SU-DHL-6 (cell line): Measurements from ENCODE around the gene JAKMIP1.

ENCODE experiments used
- H2AFZ ChIP-seq: fragments of 200-600 bp; sonication (generic); 2 replicates; pipeline ENCODE4 v1.6.1; 2014; ENCODE audit warnings: low read depth, mild to moderate bottlenecking, moderate library complexity, mixed read lengths, antibody characterized with exemption, low read length; ENCODE audit not compliant: severe bottlenecking
- H3F3A ChIP-seq: fragments of 200-600 bp; shearing (Covaris generic); 2 replicates; pipeline ENCODE4 v1.6.0; 2016; ENCODE audit warnings: antibody characterized with exemption, mild to moderate bottlenecking; ENCODE audit not compliant: insufficient read depth
- H3K27ac ChIP-seq: fragments of 200-600 bp; sonication (generic); 2 replicates; pipeline ENCODE4 v1.5.1; 2016; ENCODE audit warnings: low read depth, mild to moderate bottlenecking, low read length, moderate library complexity, mixed read lengths
- H3K27me3 ChIP-seq: fragments of 200-600 bp; sonication (generic), shearing (Covaris generic); 2 replicates; pipeline ENCODE4 v1.6.0; 2014; ENCODE audit warnings: mild to moderate bottlenecking, low read length
- H3K36me3 ChIP-seq: fragments of 200-600 bp; sonication (generic); 2 replicates; pipeline ENCODE4 v1.6.1; 2014; ENCODE audit warnings: mild to moderate bottlenecking, low read length, mixed read lengths
- H3K4me2 ChIP-seq: fragments of 300-600, 200-600 bp; shearing (Covaris generic), sonication (generic); 2 replicates; pipeline ENCODE4 v1.6.0; 2014; ENCODE audit warnings: low read length, low read depth, mild to moderate bottlenecking; ENCODE audit not compliant: poor library complexity, severe bottlenecking
- H3K4me3 ChIP-seq: fragments of 200-600 bp; sonication (generic); 2 replicates; pipeline ENCODE4 v1.5.1; 2014; ENCODE audit warnings: antibody characterized with exemption, low read length, mild to moderate bottlenecking, mixed read lengths; ENCODE audit not compliant: insufficient read depth, poor library complexity, severe bottlenecking
- H3K79me2 ChIP-seq: fragments of 200-600 bp; sonication (generic); 2 replicates; pipeline ENCODE4 v1.6.1; 2014; ENCODE audit warnings: mild to moderate bottlenecking, low read length, moderate library complexity; ENCODE audit not compliant: insufficient read depth
- H3K9ac ChIP-seq: fragments of 200-600 bp; sonication (generic); 2 replicates; pipeline ENCODE4 v1.7.0; 2014; ENCODE audit warnings: mild to moderate bottlenecking, low read length
- H3K9me2 ChIP-seq: fragments of 200-600 bp; sonication (generic); replicated peaks from 2 replicates; pipeline ENCODE4 v1.6.1; 2014; ENCODE audit warnings: low read length; ENCODE audit not compliant: insufficient read depth
- H3K9me3 ChIP-seq: fragments of 200-600 bp; sonication (generic); 2 replicates; pipeline ENCODE4 v1.6.1; 2014; ENCODE audit warnings: low read length, mixed read lengths; ENCODE audit not compliant: insufficient read depth
- H4K20me1 ChIP-seq: fragments of 200-600 bp; sonication (generic); 2 replicates; pipeline ENCODE4 v1.6.1; 2014; ENCODE audit warnings: low read depth, mild to moderate bottlenecking, antibody characterized with exemption, low read length, moderate library complexity, mixed read lengths
- CTCF ChIP-seq: fragments of 200-600 bp; sonication (generic); IDR thresholded peaks from one replicate; pipeline ENCODE4 v1.5.1; 2017; ENCODE audit warnings: antibody characterized with exemption, mild to moderate bottlenecking, low read length, moderate library complexity; ENCODE audit not compliant: insufficient read depth, poor library complexity, severe bottlenecking
- EZH2phosphoT487 ChIP-seq: fragments of 200-600 bp; sonication (generic), shearing (Covaris generic); conservative IDR thresholded peaks from 2 replicates; pipeline ENCODE4 v1.6.1; 2018; ENCODE audit warnings: mild to moderate bottlenecking, antibody characterized with exemption, low read length, moderate library complexity, mixed read lengths

JAKMIP1 gene

DNA sequence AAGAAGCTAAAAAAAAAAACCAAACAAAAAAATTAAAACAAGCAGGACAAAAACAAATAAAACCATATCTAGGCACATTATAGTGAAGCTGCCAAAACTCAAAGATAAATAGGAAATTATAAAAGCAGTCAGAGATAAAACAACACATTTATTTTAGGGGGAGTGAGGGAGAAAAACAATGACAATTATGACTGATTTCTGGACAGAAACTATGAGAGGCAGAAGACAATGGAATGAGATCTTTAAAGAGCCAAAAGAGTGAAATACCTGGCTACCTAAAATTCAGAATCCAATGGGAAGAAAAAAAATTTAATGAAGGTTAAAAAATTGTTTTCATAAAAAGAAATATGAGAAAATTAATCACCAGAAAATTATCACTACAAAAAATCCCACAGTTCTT lies 215.5 kb downstream of the JAKMIP1 start:
- H3K4me3 ChIP-seq = no peak overlapping the region
- H3K9me3 ChIP-seq = no peaks in the 10 kb centered on the region
- no peaks in the 10 kb centered on the region for H3K79me2 ChIP-seq
- no peaks in the 10 kb centered on the region for H3K9me2 ChIP-seq
- H3K4me2 ChIP-seq = no peak overlapping the region
- TF ChIP-seq EZH2phosphoT487 = no peak
- TF ChIP-seq CTCF = no peak
- H3K36me3 ChIP-seq = no peaks in the 10 kb centered on the region
- no peaks in the 10 kb centered on the region for H4K20me1 ChIP-seq
- no peak overlapping the region for H2AFZ ChIP-seq
- no peaks in the 10 kb centered on the region for H3F3A ChIP-seq
- no peaks in the 10 kb centered on the region for H3K27me3 ChIP-seq
- no peak overlapping the region for H3K27ac ChIP-seq
- H3K9ac ChIP-seq = no peak overlapping the region

DNA sequence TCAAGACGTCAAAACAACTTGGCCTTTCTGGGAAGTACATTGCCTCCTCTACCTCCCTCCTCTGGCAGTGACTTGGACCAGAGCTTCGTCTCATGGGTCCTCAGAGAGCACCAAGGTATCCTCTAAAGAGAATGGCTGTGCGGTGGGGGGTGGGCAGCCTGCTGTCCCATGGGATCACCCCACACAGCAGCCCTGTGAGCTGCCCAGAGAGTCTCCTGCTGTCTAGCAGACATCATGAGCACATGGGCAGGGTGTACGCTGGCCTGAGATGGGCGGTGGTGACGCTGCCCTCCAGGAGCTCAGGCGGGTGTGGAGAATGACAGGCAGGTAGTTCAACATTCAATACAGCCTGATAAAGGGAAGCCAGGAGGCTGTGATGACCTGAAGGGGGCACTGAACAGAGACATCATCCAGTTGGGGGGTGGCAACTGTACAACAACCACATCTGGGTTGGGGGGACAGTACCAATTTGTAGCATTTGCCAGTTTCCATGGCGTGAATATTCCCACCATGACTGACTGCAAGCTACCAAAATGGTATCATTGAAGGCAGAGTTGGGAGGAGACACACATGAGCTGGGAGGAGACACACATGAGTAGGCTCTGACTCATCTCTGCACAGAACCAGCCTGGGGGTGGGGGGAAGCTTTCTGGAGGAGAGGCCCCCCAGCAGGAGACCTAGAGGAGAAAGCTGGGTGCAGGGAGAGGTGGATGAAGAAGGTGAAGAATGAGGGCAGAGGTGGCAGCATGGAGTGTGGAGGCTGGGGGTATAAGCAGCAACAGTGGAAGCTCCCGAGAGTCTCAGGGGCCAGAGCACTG lies 218.0 kb downstream of the JAKMIP1 start:
- no peak overlapping the region for H3K4me3 ChIP-seq
- no peak overlapping the region for H3K4me2 ChIP-seq
- H3K36me3 ChIP-seq = no peaks in the 10 kb centered on the region
- H3K79me2 ChIP-seq = no peaks in the 10 kb centered on the region
- H4K20me1 ChIP-seq = no peaks in the 10 kb centered on the region
- no peak overlapping the region for H3K27ac ChIP-seq
- no peaks in the 10 kb centered on the region for H3K9me2 ChIP-seq
- H3F3A ChIP-seq = no peaks in the 10 kb centered on the region
- H3K9me3 ChIP-seq = no peaks in the 10 kb centered on the region
- no peak overlapping the region for H3K9ac ChIP-seq
- no peak overlapping the region for H2AFZ ChIP-seq
- TF ChIP-seq CTCF (no peak), EZH2phosphoT487 (no peak)
- no peaks in the 10 kb centered on the region for H3K27me3 ChIP-seq

GRCh38 chr4:5980436-5981155 lies 219.8 kb downstream of the JAKMIP1 start:
- TF ChIP-seq CTCF = no peak
- TF ChIP-seq EZH2phosphoT487 = no peak
- Histone ChIP-seq H3K9me3 (no peaks in the 10 kb centered on the region), H3K4me3 (no peak overlapping the region), H2AFZ (no peak overlapping the region), H3K9me2 (no peaks in the 10 kb centered on the region), H3K27me3 (no peaks in the 10 kb centered on the region), H3F3A (no peaks in the 10 kb centered on the region), H3K4me2 (no peak overlapping the region), H3K27ac (no peak overlapping the region), H3K36me3 (no peaks in the 10 kb centered on the region), H4K20me1 (no peaks in the 10 kb centered on the region), H3K9ac (no peak overlapping the region), H3K79me2 (no peaks in the 10 kb centered on the region)
